Adrenal gland (tissue), 12 donors: ENCODE data around the gene TRAF1. TPM values are rescaled to one million over a fixed set of nuclear protein-coding genes. Genes with fewer than 3 reads are reported as not detected.

Source experiments
- DNase-seq, 7 donors: peaks; one replicate each; pipeline ENCODE4 v3.0.0-alpha.2; 2019 to 2020
- H3K27ac ChIP-seq, 5 donors: fragments of 200-600 bp; sonication (generic) in 4 of 5; 1 replicate in 3 of 5; 2 replicates in 2 of 5; pipeline versions ENCODE4 v1.5.1 to v1.8.0; 2016 to 2020; ENCODE audit warnings: mild to moderate bottlenecking in 1 of 5
- H3K27me3 ChIP-seq: fragments of 200-600 bp; 2 replicates; pipeline ENCODE4 v1.8.0; 2021
- H3K36me3 ChIP-seq, 2 donors: fragments of 200-600 bp; replicated peaks in 1 of 2; 1 replicate in 1 of 2; 2 replicates in 1 of 2; pipeline versions ENCODE4 v1.5.1 to v1.8.0; 2018 to 2022
- H3K4me1 ChIP-seq, 2 donors: fragments of 200-600 bp; replicated peaks in 1 of 2; 1 replicate in 1 of 2; 2 replicates in 1 of 2; pipeline versions ENCODE4 v1.5.1 to v1.8.0; 2018 to 2021
- H3K4me3 ChIP-seq, 4 donors: fragments of 200-600 bp; sonication (generic) in 3 of 4; one replicate each; pipeline ENCODE4 v1.5.1; 2016 to 2018
- H3K9me3 ChIP-seq, 3 donors: fragments of 200-600 bp; sonication (generic) in 1 of 3; replicated peaks in 1 of 3; 1 replicate in 2 of 3; 2 replicates in 1 of 3; pipeline versions ENCODE4 v1.5.1 to v1.8.0; 2016 to 2021
- POLR2A ChIP-seq, 2 donors: fragments of 450-650 bp; IDR thresholded peaks; one replicate each; pipeline ENCODE4 v1.6.1; 2017; ENCODE audit warnings: antibody characterized with exemption in 2 of 2, mild to moderate bottlenecking in 2 of 2, moderate library complexity in 1 of 2
- WGBS, 4 donors: extraction: QIAGEN DNeasy Blood & Tissue Kit in 2 of 4; methylation state at CpG; one replicate each; pipeline versions ENCODE4 v1.1.5 to v1.1.7; 2013 to 2017; 5-methylcytosine and 5-hydroxymethylcytosine counted together
- intact Hi-C, 2 donors: fragments of 100-400 bp; cut with DNase I; formaldehyde crosslinking; loops; one replicate each; pipeline versions ENCODE4 v1.14.1 to v1.15.0; 2022 to 2023
- polyA plus RNA-seq, 3 donors: library from polyadenylated mRNA; stranded (reverse); fragments of 200-250 nt in 2 of 3; fragments of 350-450 nt in 1 of 3; fragmentation: Illumina TruSeq in 1 of 3; extraction: RNeasy Lipid Tissue Mini Kit (QIAGEN cat#74804) in 1 of 3; gene quantifications; one replicate each; pipeline ENCODE4 v1.2.3, GENCODE V29; 2013 to 2014
- total RNA-seq, 9 donors: library from RNA; depleted of rRNA in 4 of 9; stranded (reverse); fragments of >200 nt in 4 of 9; fragments of 120-200 nt in 1 of 9; fragmentation: NEBNext Ultra II Directional in 1 of 9; extraction: Animal tissue kit (Norgen Biotek cat#: 25700) in 1 of 9; gene quantifications; one replicate each; pipeline versions ENCODE4 v1.1.0 to v1.2.4, GENCODE V29; 2013 to 2023
- TF ChIP-seq, protein P1 (sequence below), 6 experiments: fragments of 450-650 bp in 4 of 6; fragments of 200-600 bp in 2 of 6; sonication (generic) in 1 of 6; IDR thresholded peaks; 1 replicate in 5 of 6; 2 replicates in 1 of 6; pipeline versions ENCODE4 v1.5.1 to v1.8.0; 2016 to 2021; ENCODE audit warnings: antibody characterized with exemption in 6 of 6, mild to moderate bottlenecking in 2 of 6, moderate library complexity in 1 of 6
- donor health status: healthy with polysubstance abuse.
- donor health status: Bipolar disorder and iron deficiency.
- donor health status: DM: yes; HTN: yes; CAD: no.
- donor health status: DM: no; HTN: no; CAD: no.
- donor health status: DM: no; HTN: no; CAD: no.
- donor health status: DM: yes; HTN: yes; CAD: no.

TRAF1 gene
- total and polyA plus RNA-seq, 12 donors: 1.6 to 42.7 (median 7.0) TPM

- intact Hi-C loops: no loop called here
- WGBS, 4 donors: 64 to 85% (median 71%) methylated on average over 9 to 13 of the region's 13 CpGs
- peaks cover 8 to 36% of the 10 kb centered on the region in 2 donors for H3K4me1 ChIP-seq
- no peaks in the 10 kb centered on the region for H3K9me3 ChIP-seq
- H3K27ac ChIP-seq: peak overlapping the region in 2 of 5 donors; percentile 36 to 71
- H3K36me3 ChIP-seq: no peaks in the 10 kb centered on the region
- TF ChIP-seq, protein P1, sequence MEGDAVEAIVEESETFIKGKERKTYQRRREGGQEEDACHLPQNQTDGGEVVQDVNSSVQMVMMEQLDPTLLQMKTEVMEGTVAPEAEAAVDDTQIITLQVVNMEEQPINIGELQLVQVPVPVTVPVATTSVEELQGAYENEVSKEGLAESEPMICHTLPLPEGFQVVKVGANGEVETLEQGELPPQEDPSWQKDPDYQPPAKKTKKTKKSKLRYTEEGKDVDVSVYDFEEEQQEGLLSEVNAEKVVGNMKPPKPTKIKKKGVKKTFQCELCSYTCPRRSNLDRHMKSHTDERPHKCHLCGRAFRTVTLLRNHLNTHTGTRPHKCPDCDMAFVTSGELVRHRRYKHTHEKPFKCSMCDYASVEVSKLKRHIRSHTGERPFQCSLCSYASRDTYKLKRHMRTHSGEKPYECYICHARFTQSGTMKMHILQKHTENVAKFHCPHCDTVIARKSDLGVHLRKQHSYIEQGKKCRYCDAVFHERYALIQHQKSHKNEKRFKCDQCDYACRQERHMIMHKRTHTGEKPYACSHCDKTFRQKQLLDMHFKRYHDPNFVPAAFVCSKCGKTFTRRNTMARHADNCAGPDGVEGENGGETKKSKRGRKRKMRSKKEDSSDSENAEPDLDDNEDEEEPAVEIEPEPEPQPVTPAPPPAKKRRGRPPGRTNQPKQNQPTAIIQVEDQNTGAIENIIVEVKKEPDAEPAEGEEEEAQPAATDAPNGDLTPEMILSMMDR (IDR thresholded peaks at IDR 0.05): no peak
- TF ChIP-seq POLR2A (IDR thresholded peaks at IDR 0.05): peak in 1 of 2 donors; percentile 20
- peak in 2 of 7 donors; percentile 47 to 68 for DNase-seq
- no peak overlapping the region for H3K4me3 ChIP-seq
- no peaks in the 10 kb centered on the region for H3K27me3 ChIP-seq
Measured at GRCh38 chr9:120925535-120926396, 830 bp downstream of the TRAF1 start.

DNA sequence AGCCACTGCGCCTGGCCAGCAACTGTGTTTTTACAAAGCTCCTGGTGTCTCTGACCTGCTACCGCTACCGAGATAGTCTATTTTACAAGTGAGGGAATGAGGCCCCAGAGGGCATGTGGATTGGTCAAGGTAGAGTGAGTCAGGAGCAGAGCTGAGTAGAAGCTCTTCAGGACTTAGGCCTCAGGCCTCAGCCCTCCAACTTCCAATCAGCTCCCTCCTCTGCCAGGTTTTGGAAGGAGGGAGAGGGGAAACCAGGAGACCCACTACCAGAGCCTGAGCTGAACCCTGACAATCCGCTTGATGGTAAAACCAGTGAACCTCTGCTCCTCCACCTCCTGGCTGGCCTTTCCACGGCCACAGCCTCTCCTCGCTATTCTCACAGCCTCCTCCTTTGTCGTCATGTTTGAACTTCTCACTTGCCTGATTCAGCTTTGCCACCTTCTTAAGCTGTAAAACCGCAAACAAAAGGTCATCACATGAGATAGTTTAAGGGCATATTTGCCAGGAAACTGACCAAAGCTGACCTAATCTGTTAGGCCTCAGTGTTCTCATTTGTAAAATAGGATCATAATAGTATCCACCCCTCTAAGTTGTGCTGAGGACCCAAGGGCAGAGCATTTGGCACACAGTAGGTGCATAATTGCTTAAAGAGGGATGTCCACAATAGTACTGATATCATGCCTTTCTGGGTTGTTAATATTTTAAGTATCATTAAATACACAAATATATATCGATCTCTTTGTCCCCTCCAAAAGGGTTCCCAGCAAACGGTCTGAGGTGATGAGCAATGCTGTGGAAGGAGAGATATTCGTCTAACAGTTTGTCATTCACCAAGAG is 1.7 kb downstream of the TRAF1 start:
- intact Hi-C loops: loop anchor here in 1 of 2 donors (5.0 kb wide), 1 partner anchor 48 kb away; the partner anchor contains the start of gene PHF19
- H3K4me1 ChIP-seq: peaks cover 8 to 39% of the 10 kb centered on the region in 2 donors
- DNase-seq: no peak
- 80 to 89% (median 83%) methylated on average over 11 of the region's 11 CpGs for WGBS, 4 donors
- no peaks in the 10 kb centered on the region for H3K27me3 ChIP-seq
- H3K36me3 ChIP-seq: no peaks in the 10 kb centered on the region
- no peak overlapping the region for H3K4me3 ChIP-seq
- TF ChIP-seq POLR2A (IDR thresholded peaks at IDR 0.05): no peak
- TF ChIP-seq, protein P1 (IDR thresholded peaks at IDR 0.05): no peak
- peak overlapping the region in 2 of 5 donors; percentile 19 to 71 for H3K27ac ChIP-seq
- H3K9me3 ChIP-seq: no peaks in the 10 kb centered on the region

DNA sequence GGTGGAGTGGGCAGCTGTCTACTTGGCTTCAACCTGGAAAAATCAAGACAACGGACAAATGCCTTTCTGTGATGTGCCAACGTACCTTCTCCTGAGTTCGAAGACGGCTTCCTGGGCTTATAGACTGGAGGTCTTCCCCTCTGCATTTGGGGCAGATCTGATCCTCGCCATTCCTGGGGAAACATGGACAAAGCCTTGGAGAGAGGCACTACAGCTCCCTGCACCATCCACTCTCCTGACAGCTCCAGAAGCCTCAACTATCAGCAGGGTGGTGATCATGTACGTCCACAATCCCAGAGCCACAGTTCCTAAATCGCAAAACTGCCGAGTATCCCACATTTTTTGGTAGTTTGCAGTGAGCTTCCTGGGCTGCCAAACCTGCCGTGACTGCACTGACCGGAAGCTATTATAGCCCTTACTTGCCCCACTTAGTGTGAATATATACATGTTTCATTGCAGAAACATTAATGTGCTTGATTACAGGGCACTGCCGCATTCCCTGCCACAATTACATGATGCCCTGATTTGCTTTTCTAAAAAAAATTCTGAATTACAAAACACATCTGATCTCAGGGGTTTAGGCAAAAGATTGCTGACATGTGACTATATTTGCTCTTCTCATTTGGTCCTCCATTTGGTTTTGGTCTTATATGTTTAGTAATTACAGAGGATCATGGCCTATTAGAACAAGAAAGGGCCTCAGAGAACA is 2.8 kb downstream of the TRAF1 start:
- peaks cover 0 to 44% of the 10 kb centered on the region in 2 donors for H3K4me1 ChIP-seq
- H3K36me3 ChIP-seq: no peaks in the 10 kb centered on the region
- H3K9me3 ChIP-seq: no peaks in the 10 kb centered on the region
- intact Hi-C loops: loop anchor here in 1 of 2 donors (5.0 kb wide), 1 partner anchor 46 kb away; the partner anchor contains the start of gene PHF19
- no peak for TF ChIP-seq POLR2A (IDR thresholded peaks at IDR 0.05)
- TF ChIP-seq, protein P1 (IDR thresholded peaks at IDR 0.05): no peak
- no peaks in the 10 kb centered on the region for H3K27me3 ChIP-seq
- 92 to 97% (median 93%) methylated on average over 5 to 11 of the region's 11 CpGs for WGBS, 4 donors
- H3K27ac ChIP-seq: peak overlapping the region in 1 of 5 donors; percentile 78
- H3K4me3 ChIP-seq: no peak overlapping the region
- DNase-seq: no peak
